WTC11 (cell line): ENCODE measurements around the gene WFS1. TPM values are rescaled to one million over a fixed set of nuclear protein-coding genes. Genes with fewer than 3 reads are reported as not detected.

Experiments
- ATAC-seq: fragments of 200-7000 bp; cut with Tn5 transposase; 2 replicates; pipeline ENCODE4 v1.10.0; 2021; ENCODE audit warnings: mild to moderate bottlenecking, moderate library complexity
- CTCF ChIA-PET: fragments of 300-600 bp; sonication (Branson Sonifier 250); formaldehyde crosslinking; loops from one replicate; lab custom pipeline; 2021; ENCODE audit warnings: antibody characterized with exemption; lab: Charles Lee
- POLR2A ChIA-PET: fragments of 350-600 bp; sonication (Branson Sonifier 250); formaldehyde crosslinking; loops from one replicate; lab custom pipeline; 2021; ENCODE audit warnings: antibody characterized with exemption; lab: Charles Lee
- DNase-seq: peaks from one replicate; pipeline ENCODE4 v3.0.0; 2021; ENCODE audit warnings: low spot score
- H3K27ac Mint-ChIP-seq: 2 replicates; pipeline ENCODE4 v1.8.0; 2021; ENCODE audit warnings: mixed read lengths
- H3K27me3 Mint-ChIP-seq: 2 replicates; pipeline ENCODE4 v1.8.0; 2021; ENCODE audit warnings: low read depth, mild to moderate bottlenecking, moderate library complexity, mixed read lengths
- H3K36me3 Mint-ChIP-seq: 2 replicates; pipeline ENCODE4 v1.8.0; 2021; ENCODE audit warnings: mixed read lengths
- H3K4me1 Mint-ChIP-seq: 2 replicates; pipeline ENCODE4 v1.8.0; 2022; ENCODE audit warnings: mixed read lengths
- H3K4me3 Mint-ChIP-seq: 2 replicates; pipeline ENCODE4 v1.8.0; 2021; ENCODE audit warnings: mild to moderate bottlenecking, moderate library complexity, mixed read lengths
- H3K9me3 Mint-ChIP-seq: 2 replicates; pipeline ENCODE4 v1.8.0; 2021; ENCODE audit warnings: mixed read lengths
- ATF3 ChIP-seq: sonication (generic); formaldehyde crosslinking; conservative IDR thresholded peaks from 2 replicates; pipeline ENCODE4 v1.8.1; 2022; ENCODE audit warnings: mild to moderate bottlenecking, missing genetic modification reagents
- ATF6 ChIP-seq: sonication (generic); formaldehyde crosslinking; IDR thresholded peaks from 2 replicates; pipeline ENCODE4 v1.8.1; 2023; ENCODE audit warnings: mild to moderate bottlenecking, missing genetic modification reagents
- CREB1 ChIP-seq: sonication (generic); formaldehyde crosslinking; IDR thresholded peaks from 2 replicates; pipeline ENCODE4 v1.8.0; 2023; ENCODE audit warnings: mild to moderate bottlenecking, missing genetic modification reagents
- ELF4 ChIP-seq: sonication (generic); formaldehyde crosslinking; IDR thresholded peaks from 2 replicates; pipeline ENCODE4 v1.8.1; 2022; ENCODE audit warnings: low read depth, mild to moderate bottlenecking, moderate library complexity, missing genetic modification reagents
- HMGXB4 ChIP-seq: sonication (generic); formaldehyde crosslinking; IDR thresholded peaks from 2 replicates; pipeline ENCODE4 v1.8.1; 2023; ENCODE audit warnings: mild to moderate bottlenecking, moderate library complexity, missing genetic modification reagents
- IRF1 ChIP-seq: sonication (generic); formaldehyde crosslinking; IDR thresholded peaks from 2 replicates; pipeline ENCODE4 v1.8.0; 2023; ENCODE audit warnings: missing genetic modification reagents
- KAT7 ChIP-seq: sonication (generic); formaldehyde crosslinking; IDR thresholded peaks from 2 replicates; pipeline ENCODE4 v1.8.1; 2023; ENCODE audit warnings: missing genetic modification reagents, mild to moderate bottlenecking, borderline replicate concordance
- MAX ChIP-seq: sonication (generic); formaldehyde crosslinking; IDR thresholded peaks from 2 replicates; pipeline ENCODE4 v1.8.0; 2022; ENCODE audit warnings: mild to moderate bottlenecking, missing genetic modification reagents
- MXD4 ChIP-seq: fragments of 250-450 bp; sonication (Bioruptor Pico); IDR thresholded peaks from 2 replicates; pipeline ENCODE4 v1.8.0; 2021; ENCODE audit warnings: mild to moderate bottlenecking, moderate library complexity, borderline replicate concordance
- NFATC4 ChIP-seq: fragments of 250-450 bp; sonication (Bioruptor Pico); IDR thresholded peaks from 2 replicates; pipeline ENCODE4 v1.9.0; 2021; ENCODE audit warnings: mild to moderate bottlenecking
- NFE2L1 ChIP-seq: sonication (generic); formaldehyde crosslinking; IDR thresholded peaks from 2 replicates; pipeline ENCODE4 v1.8.1; 2023; ENCODE audit warnings: missing genetic modification reagents
- NR2C2 ChIP-seq: sonication (generic); formaldehyde crosslinking; IDR thresholded peaks from 2 replicates; pipeline ENCODE4 v1.8.0; 2022; ENCODE audit warnings: mild to moderate bottlenecking, missing genetic modification reagents
- PRRX2 ChIP-seq: fragments of 250-450 bp; sonication (Bioruptor Pico); IDR thresholded peaks from 2 replicates; pipeline ENCODE4 v1.8.0; 2021; ENCODE audit warnings: mild to moderate bottlenecking
- RORB ChIP-seq: fragments of 250-450 bp; sonication (Bioruptor Pico); IDR thresholded peaks from 2 replicates; pipeline ENCODE4 v1.9.0; 2021; ENCODE audit warnings: mild to moderate bottlenecking
- SMAD3 ChIP-seq: sonication (generic); formaldehyde crosslinking; IDR thresholded peaks from 2 replicates; pipeline ENCODE4 v1.8.0; 2022; ENCODE audit warnings: missing genetic modification reagents, mild to moderate bottlenecking, borderline replicate concordance
- TEAD1 ChIP-seq: sonication (generic); formaldehyde crosslinking; IDR thresholded peaks from 2 replicates; pipeline ENCODE4 v1.8.0; 2022; ENCODE audit warnings: mild to moderate bottlenecking, missing genetic modification reagents
- USF1 ChIP-seq: sonication (generic); formaldehyde crosslinking; IDR thresholded peaks from 2 replicates; pipeline ENCODE4 v1.8.0; 2022; ENCODE audit warnings: mild to moderate bottlenecking, missing genetic modification reagents
- ZBTB43 ChIP-seq: sonication (generic); formaldehyde crosslinking; IDR thresholded peaks from 2 replicates; pipeline ENCODE4 v1.8.1; 2023; ENCODE audit warnings: mild to moderate bottlenecking, missing genetic modification reagents
- ZMAT4 ChIP-seq: fragments of 250-450 bp; sonication (Bioruptor Pico); IDR thresholded peaks from 2 replicates; pipeline ENCODE4 v1.9.0; 2021; ENCODE audit warnings: mild to moderate bottlenecking
- ZNF317 ChIP-seq: sonication (generic); formaldehyde crosslinking; IDR thresholded peaks from 2 replicates; pipeline ENCODE4 v1.8.1; 2023; ENCODE audit warnings: low read depth, mild to moderate bottlenecking, moderate library complexity, missing genetic modification reagents, borderline replicate concordance
- ZNF396 ChIP-seq: fragments of 250-450 bp; sonication (Bioruptor Pico); IDR thresholded peaks from 2 replicates; pipeline ENCODE4 v1.8.0; 2021; ENCODE audit warnings: mild to moderate bottlenecking, moderate library complexity, borderline replicate concordance
- total RNA-seq: library from RNA; stranded (reverse); gene quantifications from 3 replicates; pipeline ENCODE4 v1.2.3, GENCODE V29; 2021

Gene WFS1
- total RNA-seq, 1 experiment from 2014 or later: 34.7 TPM

GRCh38 chr4:6235901-6236640 is 33.6 kb upstream of the WFS1 start:
- Mint-ChIP-seq H3K9me3 (no peaks in the 10 kb centered on the region), H3K27me3 (no peaks in the 10 kb centered on the region; the same call in 1 of the 2 replicates), H3K4me1 (no peaks in the 10 kb centered on the region; the same call in 1 of the 2 replicates), H3K27ac (no peak overlapping the region), H3K4me3 (no peak overlapping the region)
- ChIA-PET POLR2A (no interaction called here), CTCF (no interaction called here)
- ATAC-seq: no peak
- TF ChIP-seq IRF1 (CRISPR knock-in tag): no peak
- TF ChIP-seq KAT7 (CRISPR knock-in tag): no peak
- TF ChIP-seq ATF6 (CRISPR knock-in tag): no peak
- TF ChIP-seq, all 79 proteins: peak for 0
- no peak for DNase-seq
- H3K36me3 Mint-ChIP-seq: no peaks in the 10 kb centered on the region

- TF ChIP-seq ZBTB43 (CRISPR knock-in tag): no peak
- no peak for TF ChIP-seq PRRX2
- no peak for TF ChIP-seq ZNF317
- no peak for TF ChIP-seq ZMAT4
- no peak for TF ChIP-seq MXD4 (CRISPR knock-in tag)
- TF ChIP-seq RORB (CRISPR knock-in tag): no peak
- TF ChIP-seq CREB1 (CRISPR knock-in tag): no peak
- TF ChIP-seq MAX (CRISPR knock-in tag): no peak
- no peak for TF ChIP-seq NFATC4 (CRISPR knock-in tag)
- TF ChIP-seq ZNF396 (CRISPR knock-in tag): no peak
- TF ChIP-seq USF1 (CRISPR knock-in tag): no peak
- Mint-ChIP-seq H3K27me3 (no peaks in the 10 kb centered on the region; the same call in 1 of the 2 replicates), H3K36me3 (no peaks in the 10 kb centered on the region), H3K4me1 (no peaks in the 10 kb centered on the region; the same call in 1 of the 2 replicates), H3K4me3 (no peak overlapping the region), H3K9me3 (no peaks in the 10 kb centered on the region), H3K27ac (no peak overlapping the region)
- ChIA-PET CTCF (interaction anchor here (0.6 kb wide), 1 partner anchor 36 kb away, joined by 3 read pairs; no protein-coding TSS in a partner anchor), POLR2A (no interaction called here)
- no peak for ATAC-seq
- no peak for DNase-seq
Measured at GRCh38 chr4:6236816-6237390, 32.7 kb upstream of the WFS1 start.

- ChIA-PET CTCF (interaction anchor here (1.0 to 1.3 kb wide), 2 partner anchors 11 to 93 kb away, joined by 3 to 5 read pairs; no protein-coding TSS in a partner anchor), POLR2A (no interaction called here)
- DNase-seq (no peak), ATAC-seq (no peak)
- H3K27ac Mint-ChIP-seq: no peak overlapping the region
- H3K4me1 Mint-ChIP-seq: no peaks in the 10 kb centered on the region; the same call in 1 of the 2 replicates
- no peak for TF ChIP-seq NR2C2 (CRISPR knock-in tag)
- no peak for TF ChIP-seq SMAD3 (CRISPR knock-in tag)
- TF ChIP-seq NFE2L1: no peak
- no peak for TF ChIP-seq HMGXB4 (CRISPR knock-in tag)
- no peak for TF ChIP-seq MAX (CRISPR knock-in tag)
- TF ChIP-seq ELF4: no peak
- TF ChIP-seq TEAD1 (CRISPR knock-in tag): no peak
- no peak for TF ChIP-seq ATF3 (CRISPR knock-in tag)
- H3K4me3 Mint-ChIP-seq: no peak overlapping the region
- peaks cover 7% of the 10 kb centered on the region for H3K36me3 Mint-ChIP-seq
- peaks cover 20% of the 10 kb centered on the region for H3K27me3 Mint-ChIP-seq
- peaks cover 11% of the 10 kb centered on the region for H3K9me3 Mint-ChIP-seq
Measured at GRCh38 chr4:6239486-6239885, 30.2 kb upstream of the WFS1 start.
